Measurements from ENCODE around the gene SLC16A7.

SLC16A7 gene

DNA sequence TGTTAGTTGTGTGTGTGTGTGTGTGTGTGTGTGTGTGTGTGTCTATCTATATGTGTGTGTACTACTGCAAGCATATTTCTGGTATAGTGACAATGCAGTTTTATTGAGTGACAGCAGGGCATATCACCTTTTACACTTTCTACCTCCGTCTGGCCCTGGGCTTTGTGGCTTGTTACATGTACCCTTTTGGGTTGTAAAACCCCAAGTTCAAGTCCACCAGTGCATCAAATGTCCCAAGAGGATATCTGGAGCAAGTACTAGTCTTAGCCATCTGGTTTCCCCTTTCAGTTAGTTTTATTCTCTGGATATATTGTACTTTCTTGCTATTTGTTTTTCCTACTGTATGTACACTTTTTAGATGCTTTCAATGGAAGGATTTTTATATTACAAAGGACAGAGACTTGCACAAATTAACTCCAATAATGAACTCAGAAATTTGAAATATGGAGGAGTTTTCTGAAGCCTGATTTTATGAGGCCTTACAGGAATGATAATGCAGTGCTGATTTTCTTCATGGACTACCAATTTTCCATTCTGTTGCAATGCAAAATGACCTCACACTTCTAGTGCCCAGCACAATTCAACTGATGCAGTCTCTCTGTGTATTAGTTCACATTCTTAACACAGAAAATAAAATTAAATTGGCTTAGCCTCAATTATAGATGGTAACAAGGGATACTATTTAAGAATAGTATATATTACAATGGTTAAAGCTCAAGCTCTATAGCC, 29.1 kb downstream of the SLC16A7 start:
- no peak for DNase-seq

DNA sequence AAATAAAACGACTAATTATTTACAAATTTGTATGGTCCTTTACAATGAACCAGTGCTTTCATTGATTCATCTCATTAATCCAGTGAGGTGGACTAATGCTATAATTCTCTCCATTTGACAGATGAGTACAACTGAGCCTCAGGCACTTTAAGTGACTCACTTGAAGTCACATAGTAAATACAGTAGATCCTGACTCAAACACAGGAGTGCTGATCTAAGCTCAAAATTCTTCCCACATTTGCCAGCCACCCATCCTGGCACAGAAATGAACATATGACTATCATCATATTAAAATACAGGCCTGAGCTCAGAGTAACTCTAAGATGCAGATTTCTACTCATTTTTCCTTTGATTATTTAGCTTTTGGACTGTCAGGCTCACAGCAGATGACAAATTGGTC, 30.6 kb downstream of the SLC16A7 start:
- no peak for DNase-seq

DNA sequence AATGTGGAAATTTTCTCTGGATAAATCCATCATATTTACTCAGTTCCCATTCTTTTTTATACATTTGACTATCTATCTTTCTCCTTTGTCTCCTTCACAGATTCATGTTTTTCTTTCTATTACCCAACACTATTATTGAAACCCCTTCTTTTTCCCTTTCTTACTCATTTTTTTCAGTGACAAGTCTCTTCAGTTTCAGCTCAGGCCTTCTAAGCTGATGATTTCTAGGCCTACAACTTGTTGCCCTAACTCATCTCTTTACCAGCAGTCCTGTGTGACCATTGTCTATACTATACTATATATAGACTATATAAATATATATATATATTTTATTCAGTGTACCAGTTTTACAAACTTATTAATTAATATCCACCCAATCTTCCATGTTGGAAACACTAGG, 31.8 kb downstream of the SLC16A7 start:
- no peak for DNase-seq

DNA sequence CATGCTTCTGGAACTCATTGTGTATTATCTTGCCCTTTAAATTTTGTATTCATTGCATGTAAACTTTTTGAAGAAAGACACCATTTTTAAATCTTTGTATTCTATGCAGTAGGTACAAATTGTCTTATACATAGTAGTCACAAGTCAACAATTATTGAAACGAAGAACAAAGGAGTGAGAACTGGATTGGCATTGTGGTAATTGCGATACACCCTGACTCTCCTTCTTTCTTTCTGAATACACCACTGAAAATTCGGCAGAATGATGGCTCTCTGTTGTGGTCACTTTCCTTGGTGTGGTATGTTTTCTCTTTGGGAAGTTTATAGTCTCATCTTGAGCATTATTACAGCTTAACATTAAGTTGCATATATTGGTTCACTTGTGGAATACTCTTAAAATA, 34.1 kb downstream of the SLC16A7 start:
- DNase-seq: no peak

DNA sequence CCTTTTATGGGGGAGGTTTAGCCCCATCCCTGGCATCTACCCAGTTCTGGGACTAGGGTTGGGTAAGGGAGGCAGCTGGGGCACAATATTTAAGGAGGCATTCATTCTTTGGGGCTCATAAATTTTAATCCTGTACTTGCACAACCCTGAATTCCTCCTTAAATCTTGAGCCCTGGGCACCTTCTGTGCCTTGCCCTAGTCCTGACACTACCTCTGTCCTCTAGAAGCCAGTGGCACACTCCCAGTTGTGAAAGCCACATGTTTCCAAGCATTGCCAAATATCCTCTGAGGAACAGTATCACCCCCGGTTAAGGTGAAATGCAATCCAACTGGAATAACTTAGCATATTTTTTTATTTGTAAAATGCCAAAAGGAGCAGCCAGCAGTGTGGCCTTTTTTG, 36.6 kb downstream of the SLC16A7 start:
- no peak for DNase-seq

DNA sequence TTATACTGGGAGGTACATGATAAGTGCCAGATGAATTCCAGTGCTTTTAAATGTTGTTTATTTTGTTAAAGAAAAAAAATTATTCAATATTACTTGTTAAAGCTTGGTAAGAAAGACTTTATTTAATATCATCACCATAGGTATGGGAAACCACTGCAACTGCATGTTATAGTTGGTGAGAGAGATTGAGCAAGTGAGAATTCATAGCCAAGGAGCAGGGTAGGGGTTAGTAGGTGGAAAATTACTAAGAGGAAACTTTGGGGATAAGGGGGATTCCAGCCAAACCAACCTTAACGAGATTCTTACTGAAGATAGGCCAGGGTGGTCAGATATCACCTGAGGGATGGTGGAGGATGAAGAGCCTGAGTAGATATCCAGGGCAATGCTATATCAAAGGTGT, 38.4 kb downstream of the SLC16A7 start:
- no peak for DNase-seq

DNA sequence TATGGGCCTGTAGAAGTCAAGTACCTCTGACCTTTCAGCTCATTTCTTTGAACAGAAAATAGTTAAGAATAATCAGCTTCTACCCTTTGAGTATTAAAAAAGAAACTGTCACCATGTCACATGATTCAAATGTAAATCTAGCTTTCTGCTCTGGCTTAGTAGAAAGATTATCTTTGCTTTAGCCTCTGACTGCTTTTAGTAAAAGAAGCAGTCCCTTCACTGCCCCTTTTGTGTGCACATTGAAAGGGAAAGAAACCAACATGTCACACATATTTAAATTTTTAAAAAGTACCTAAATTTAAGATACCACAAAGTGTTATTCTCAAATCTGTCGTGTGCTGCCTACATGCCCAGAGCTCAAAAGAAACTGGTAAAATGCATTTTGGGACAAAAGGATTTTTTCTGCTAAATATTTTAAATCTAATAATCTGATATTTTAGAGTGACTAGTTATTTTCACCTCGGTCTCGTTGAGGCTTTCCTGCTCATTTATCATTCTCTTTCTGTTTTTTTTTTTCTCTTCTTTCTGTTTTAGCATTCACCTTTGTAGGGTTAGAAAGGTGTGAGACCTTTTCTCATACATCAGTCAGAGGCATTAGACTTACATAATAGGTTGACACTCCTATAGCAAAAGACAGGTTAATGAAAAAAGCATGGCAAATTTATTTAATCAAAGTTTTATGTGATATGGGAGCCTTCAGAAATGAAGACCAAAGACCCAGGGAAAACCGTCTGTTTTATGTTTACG, 41.3 kb downstream of the SLC16A7 start:
- no peak for DNase-seq

DNA sequence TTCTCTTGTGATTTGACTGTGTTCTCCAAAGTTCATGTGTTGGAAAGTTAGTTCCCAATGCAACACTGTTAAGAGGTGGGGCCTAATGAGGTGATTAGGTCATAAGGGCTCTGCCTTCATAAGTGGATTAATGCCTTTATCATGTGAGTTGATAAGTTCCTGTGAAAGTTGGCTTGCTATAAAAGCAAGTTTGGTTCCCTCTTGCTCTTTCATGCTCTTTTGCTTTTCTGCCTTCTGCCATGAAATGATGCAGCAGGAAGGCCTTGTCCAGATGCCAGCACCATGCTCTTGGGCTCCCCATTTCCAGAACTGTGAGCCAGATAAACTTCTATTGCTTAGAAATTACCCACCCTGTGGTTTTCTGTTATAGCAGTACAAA, 41.9 kb downstream of the SLC16A7 start:
- no peak for DNase-seq

DNA sequence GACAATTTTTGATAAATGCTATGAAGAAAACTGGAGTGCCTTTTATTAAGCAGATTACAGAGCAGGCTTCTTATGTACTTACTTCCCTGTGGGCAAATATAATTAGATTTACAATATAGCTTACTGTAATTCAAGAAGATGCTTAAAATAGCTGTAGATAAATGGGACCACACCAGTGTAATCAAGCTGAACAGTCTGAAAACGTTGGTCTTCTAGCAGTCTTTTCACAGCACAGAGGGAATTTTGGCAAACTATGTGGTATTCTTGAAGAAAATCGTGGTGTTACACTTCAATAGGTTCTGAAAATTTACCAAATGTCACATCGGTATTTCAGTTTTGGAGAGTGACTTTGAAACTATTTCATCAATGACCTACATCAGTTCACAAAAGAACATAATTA, 47.7 kb downstream of the SLC16A7 start:
- DNase-seq: no peak

DNA sequence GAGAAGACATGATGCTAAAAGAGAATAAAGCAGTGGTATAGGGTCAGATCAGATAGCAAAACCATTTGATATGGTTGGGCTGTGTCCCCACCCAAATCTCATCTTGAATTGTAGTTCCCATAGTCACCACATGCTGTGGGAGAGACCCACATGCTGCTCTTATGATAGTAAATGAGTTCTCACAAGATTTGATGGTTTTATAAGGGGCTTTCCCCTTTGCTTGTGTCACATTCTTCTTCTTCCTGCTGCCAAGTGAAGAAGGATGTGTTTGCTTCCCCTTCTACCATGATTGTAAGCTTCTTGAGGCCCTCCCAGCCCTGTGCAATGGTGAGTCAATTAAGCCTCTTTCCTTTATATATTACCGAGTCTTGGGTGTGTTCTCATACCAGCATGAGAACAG, 49.4 kb downstream of the SLC16A7 start:
- no peak for DNase-seq

DNA sequence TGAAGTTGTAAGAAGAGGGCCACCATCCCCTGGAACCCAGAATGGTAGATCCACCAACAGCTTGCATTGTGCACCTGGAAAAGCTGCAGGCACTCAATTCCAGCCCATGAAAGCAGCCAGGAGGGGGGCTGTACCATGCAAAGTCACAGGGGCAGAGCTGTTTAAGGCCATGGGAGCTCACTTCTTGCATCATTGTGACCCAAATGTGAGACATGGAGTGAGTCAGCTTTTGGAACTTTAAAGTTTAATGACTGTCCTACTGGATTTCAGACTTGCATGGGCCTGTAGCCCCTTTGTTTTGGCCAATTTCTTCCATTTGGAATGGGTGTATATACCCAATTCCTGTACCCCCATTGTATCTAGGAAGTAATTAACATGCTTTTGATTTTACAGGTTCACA, 50.8 kb downstream of the SLC16A7 start:
- DNase-seq: no peak

DNA sequence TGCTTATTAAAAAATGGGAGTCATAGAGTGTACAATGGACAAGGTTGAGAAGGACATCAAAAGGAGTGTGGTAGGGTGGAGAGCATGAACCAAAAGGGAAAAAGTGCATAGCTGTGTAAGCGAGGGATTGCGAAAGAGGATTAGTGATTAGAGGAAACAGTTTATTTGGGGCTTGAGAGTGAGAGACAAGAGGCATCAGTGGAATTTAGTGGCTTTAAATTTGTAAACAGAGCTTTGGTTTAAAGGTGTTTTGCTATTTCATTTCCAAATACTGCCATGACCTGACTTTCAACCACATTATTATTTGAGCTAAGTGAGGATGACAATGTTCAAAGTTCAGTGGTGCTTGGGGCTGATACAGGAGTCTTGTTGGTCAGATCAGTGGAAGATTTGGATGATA, 53.4 kb downstream of the SLC16A7 start:
- no peak for DNase-seq

DNA sequence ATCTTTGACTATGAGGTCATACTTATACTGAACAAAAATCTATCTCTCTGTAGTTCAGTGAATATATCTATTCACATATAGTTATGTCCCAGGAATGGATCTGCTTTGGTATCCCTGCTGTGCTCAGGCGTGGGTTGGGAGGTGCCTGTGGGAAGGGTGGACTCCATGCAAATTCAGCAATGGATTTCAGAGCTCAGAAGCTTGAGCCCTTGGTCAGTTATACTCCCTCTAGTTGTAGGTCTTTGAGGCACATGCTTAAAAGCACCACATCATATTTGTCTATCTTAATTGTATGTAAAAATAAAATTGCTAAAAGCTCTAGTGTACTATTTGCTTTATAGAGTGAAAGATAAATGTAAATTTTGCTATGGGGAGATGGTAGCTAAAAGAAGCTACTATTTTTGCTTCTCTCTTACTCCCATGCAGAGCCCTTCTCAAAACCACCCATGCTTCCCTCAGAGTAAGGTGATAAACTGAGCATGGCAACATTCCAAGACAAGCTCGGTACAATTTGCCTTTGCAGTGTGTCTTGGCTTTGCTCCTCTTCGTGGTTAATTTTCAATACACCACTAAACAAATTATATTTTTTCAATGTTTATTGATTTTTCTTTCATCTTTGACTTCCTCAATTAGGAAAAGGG, 54.9 kb downstream of the SLC16A7 start:
- no peak for DNase-seq

DNA sequence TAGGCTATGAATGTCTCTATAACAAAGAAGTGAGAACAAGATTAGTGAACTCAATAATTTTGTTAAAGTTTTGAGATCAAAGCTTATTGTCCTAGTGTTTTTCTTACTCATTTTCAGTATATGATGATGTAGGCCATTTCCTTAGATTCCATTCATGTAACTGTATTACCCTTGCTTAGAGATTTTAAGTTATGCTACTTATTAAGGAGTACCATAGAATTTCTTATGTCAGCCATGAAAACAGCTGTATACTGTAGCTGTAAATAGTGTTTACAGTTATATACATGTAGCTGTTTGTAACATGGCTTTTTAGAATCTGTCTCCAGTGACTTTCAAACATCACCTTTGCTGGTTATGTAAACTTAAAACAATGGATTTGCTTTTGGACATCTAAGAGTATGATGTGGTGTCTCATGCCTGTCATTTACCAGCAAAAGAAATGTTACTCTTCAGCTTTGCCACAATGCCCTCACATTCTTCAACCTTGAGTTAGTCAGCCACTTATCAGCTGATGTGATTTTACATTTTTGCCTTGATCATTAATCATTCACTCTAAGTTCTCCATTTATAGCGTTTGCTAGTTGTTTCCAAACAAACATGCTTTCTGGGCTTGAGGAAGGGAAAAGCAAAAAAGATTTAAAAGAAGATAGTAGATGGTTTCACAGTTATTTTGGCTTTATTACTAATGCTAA, 55.5 kb downstream of the SLC16A7 start:
- no peak for DNase-seq

DNA sequence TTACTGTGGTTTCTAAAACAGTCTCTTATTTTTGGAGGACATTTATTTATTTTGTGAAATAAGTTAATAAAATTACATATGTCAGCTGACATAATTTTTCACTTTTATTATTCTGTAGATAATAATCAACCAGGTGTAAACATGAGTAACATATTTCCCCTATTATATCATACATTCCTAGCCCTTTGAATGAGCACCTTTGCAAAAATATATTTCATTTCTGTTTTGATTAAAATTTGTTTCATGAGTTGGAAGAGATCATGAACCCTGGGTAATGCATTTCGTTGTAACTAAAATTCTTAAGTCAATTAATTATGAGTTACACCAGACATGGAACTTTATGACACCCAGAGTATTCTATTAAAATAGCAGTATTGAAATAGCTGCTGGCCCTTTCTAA, 56.3 kb downstream of the SLC16A7 start:
- DNase-seq: no peak

DNA sequence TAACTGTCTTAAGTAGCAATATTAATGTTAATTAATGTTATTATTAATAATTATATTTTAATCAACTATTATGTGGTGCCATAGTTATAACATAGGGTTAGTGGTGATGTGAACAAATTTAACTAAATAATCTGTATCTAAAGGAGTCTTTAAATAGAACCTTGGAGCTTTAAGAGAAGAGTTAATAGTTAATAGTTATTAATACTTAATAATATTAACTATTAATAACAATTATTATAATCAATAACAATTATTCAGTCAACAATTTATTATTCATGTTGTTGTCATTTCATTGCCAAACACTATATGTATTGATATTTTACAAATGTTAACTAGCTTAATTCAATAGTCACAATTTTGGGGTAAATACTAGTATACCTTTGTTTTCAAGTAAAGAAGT, 58.2 kb downstream of the SLC16A7 start:
- DNase-seq: no peak

DNA sequence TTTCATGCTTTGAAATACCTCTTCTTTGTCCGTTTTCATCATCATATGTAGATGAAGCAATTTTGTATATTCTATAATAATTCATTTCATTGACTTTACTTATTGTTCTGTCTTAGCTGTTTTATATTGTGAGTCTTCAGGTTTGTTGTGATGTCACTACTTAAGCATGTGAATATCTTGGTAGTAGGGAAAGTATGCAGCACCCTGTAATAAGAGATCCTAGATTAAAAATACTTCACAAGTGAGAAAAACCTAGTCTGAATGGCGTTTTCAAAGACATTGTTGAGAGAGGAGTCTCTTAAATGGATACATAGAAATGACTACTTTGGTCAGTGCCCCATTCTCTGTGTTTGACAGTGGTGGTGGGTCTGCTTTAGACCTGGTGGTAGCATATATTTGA, 61.4 kb downstream of the SLC16A7 start:
- DNase-seq: no peak

DNA sequence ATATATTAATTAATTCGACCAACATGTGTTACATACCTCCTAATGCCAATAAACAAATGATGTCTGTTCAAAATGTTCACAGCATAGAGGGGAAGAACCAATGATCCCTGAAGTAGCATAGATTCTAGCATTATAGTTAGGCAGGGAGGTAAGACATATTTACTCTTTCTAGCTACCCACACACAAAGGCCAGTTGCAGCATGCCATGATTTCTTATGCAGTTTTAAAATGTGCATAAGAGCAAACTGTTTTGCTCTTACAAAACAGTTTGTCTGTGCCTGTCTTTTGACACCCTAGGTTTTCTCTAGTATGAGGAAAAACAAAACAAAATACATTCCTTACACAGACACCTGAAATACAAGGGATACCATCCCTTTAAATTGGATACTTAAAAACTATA, 61.9 kb downstream of the SLC16A7 start:
- no peak for DNase-seq

DNA sequence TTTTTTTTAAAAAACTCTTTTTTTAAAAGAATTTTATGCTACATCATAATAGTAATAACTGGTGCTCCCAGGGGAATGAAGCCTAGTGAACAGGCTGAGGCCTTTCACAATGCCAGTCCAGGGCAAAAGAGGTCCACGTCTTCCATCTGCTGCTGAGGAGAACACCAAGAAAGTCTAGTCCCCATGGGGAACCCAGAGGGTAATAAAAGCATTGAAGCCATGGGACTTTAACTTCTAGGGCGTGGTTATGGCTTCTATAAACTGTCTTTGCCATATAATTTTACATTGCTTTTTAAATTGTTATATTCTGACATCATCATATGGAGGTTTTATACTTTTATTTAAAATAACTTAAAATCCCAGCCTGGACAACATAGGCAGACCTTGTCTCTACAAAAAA, 64.3 kb downstream of the SLC16A7 start:
- no peak for DNase-seq

DNA sequence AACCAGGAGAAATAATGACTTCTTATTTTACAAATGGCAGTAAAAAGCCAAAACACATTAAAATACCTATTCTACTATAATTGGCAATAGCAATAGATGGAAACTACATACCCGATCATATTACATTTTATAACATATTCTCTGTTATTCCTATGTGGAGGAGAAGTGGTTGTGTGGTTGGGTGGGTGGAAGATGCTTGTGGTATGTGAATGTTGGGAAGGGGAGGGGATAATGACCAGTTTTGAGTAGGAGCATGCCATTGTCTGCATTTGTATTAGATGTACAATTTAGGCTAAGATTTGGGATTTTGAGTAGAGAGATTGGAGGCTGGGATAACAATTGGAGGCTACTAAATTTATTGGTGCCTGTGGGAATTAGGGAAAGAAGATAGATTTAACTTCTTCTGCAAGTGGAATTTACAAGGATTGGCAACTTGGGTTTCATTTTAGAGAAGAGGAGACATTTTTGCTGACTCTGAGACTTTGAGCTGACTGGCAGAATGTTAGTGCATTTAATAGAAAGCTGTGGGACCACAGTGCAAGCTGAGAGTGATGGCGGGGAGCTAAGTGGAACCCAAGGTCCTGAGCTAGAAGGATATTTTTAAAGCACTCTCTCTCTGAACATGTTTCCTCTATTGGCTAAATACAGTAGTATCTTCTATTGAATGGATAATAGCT, 65.2 kb downstream of the SLC16A7 start:
- DNase-seq: no peak

DNA sequence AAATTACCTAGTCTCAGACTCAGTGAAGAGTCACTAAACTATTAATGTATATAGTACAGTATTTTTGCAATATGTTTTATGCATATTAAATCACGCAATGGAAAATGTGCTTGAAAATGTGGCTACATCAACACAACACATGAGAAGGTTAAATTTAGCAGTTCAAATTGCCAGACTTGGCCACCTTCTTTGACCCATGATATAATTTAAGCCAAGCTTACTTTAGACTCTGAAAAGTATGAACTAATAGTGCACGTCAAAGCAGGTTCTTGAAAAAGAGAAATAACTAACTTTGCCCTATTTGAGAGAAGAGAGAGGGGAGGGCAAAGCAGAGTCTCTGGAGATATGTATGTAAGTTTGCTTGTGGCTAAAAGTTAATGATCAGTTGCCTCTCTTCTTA, 68.7 kb downstream of the SLC16A7 start:
- DNase-seq: no peak

DNA sequence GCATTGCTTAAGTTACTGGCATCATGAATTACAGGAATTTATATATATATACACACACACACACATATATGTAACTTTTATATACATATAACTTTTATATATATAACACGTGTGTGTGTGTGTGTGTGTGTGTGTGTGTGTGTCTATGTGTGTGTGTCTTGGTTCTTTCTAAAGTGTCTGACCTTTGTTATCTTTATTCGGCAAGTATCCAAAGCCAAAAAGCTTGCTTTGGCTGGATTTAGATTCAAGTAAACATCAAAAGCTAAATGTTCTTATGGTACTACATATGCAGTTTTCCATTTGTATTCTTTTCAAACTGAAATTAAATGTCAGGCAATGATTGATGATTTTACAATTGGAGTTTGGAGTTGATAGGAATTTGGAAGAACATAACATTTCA, 69.9 kb downstream of the SLC16A7 start:
- no peak for DNase-seq

DNA sequence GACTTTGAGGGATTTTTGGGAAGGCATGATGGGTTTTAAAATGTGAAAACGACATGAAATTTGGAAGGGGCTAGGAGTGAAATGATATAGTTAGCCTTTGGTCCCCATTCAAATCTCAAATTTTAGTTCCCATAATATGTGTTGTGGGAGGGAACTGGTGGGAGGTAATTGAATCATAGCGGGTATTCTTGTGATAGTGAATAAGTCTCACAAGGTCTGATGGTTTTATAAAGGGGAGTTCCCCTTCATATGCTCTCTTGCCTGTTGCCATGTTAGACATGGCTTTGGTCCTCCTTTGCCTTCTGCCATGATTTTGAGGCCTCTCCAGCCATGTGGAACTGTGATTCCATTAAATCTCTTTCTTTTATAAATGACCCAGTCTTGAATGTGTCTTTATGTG, 72.8 kb downstream of the SLC16A7 start:
- DNase-seq: no peak

Measured in CD4-positive, alpha-beta T cell treated with Interleukin-15 for 1 hour (primary cell).